K562 (cell line): ENCODE measurements around the gene MYG1. TPM values are rescaled to one million over a fixed set of nuclear protein-coding genes. Genes with fewer than 3 reads are reported as not detected.

Experiments used
- BRD4 ChIP-seq: fragments of 200-600 bp; sonication (generic); IDR thresholded peaks from 2 replicates; pipeline ENCODE4 v1.6.1; 2017; ENCODE audit warnings: inconsistent platforms
- CHCHD3 ChIP-seq: fragments of 250-450 bp; sonication (Bioruptor Pico); IDR thresholded peaks from 2 replicates; pipeline ENCODE4 v2.1.2; 2022; ENCODE audit warnings: mild to moderate bottlenecking
- ELF2 ChIP-seq: fragments of 250-450 bp; sonication (Bioruptor Pico); IDR thresholded peaks from 2 replicates; pipeline ENCODE4 v1.5.0; 2021; ENCODE audit warnings: mild to moderate bottlenecking
- ETS2 ChIP-seq: IDR thresholded peaks from 2 replicates; pipeline ENCODE4 v1.6.1; 2016; ENCODE audit warnings: borderline replicate concordance, missing genetic modification characterization, mild to moderate bottlenecking, moderate library complexity, missing compliant biosample characterization; ENCODE audit not compliant: poor library complexity, severe bottlenecking
- FOXP1 ChIP-seq: sonication (generic); formaldehyde crosslinking; IDR thresholded peaks from 2 replicates; pipeline ENCODE4 v1.8.0; 2022; ENCODE audit warnings: mild to moderate bottlenecking, missing genetic modification reagents
- MAFF ChIP-seq: IDR thresholded peaks from 2 replicates; pipeline ENCODE4 v1.6.1; 2012; ENCODE audit warnings: low read length, improper control_type of control experiment
- MED1 ChIP-seq: sonication (generic); formaldehyde crosslinking; IDR thresholded peaks from 2 replicates; pipeline ENCODE4 v1.8.1; 2023; ENCODE audit warnings: missing genetic modification reagents, borderline replicate concordance
- MTA2 ChIP-seq: fragments of 450-650 bp; IDR thresholded peaks from 2 replicates; pipeline ENCODE4 v1.6.1; 2016; ENCODE audit warnings: low read depth
- MTF1 ChIP-seq: fragments of 250-450 bp; sonication (Bioruptor Pico); IDR thresholded peaks from 2 replicates; pipeline ENCODE4 v1.9.0; 2021; ENCODE audit warnings: moderate library complexity, mild to moderate bottlenecking, inconsistent platforms, borderline replicate concordance
- RBM34 ChIP-seq: fragments of 200-400 bp; formaldehyde crosslinking; IDR thresholded peaks from 2 replicates; pipeline ENCODE4 v1.6.1; 2018; ENCODE audit warnings: low read length, borderline replicate concordance; ENCODE audit not compliant: insufficient read depth
- SNIP1 ChIP-seq: fragments of 450-650 bp; IDR thresholded peaks from 2 replicates; pipeline ENCODE4 v1.7.1; 2017; ENCODE audit warnings: low read depth, mild to moderate bottlenecking
- TCF3 ChIP-seq: sonication (generic); formaldehyde crosslinking; IDR thresholded peaks from 2 replicates; pipeline ENCODE4 v1.4.0; 2020; ENCODE audit warnings: mild to moderate bottlenecking, missing genetic modification reagents
- TRIM25 ChIP-seq: fragments of 450-650 bp; IDR thresholded peaks from 2 replicates; pipeline ENCODE4 v1.7.0; 2016; ENCODE audit warnings: borderline replicate concordance
- TRIM28 ChIP-seq: fragments of 450-650 bp; IDR thresholded peaks from 2 replicates; pipeline ENCODE4 v1.6.1; 2017
- UBTF ChIP-seq, 2 experiments: IDR thresholded peaks; 2 replicates each; pipeline ENCODE4 v1.6.1; 2012; ENCODE audit warnings: improper control_type of control experiment in 2 of 2, low read depth in 2 of 2, low read length in 2 of 2, borderline replicate concordance in 1 of 2
- ZBTB11 ChIP-seq, 3 experiments: fragments of 200-800 bp in 1 of 3; fragments of 250-450 bp in 1 of 3; fragments of 450-650 bp in 1 of 3; sonication (Bioruptor Pico) in 1 of 3; sonication (Bioruptor generic) in 1 of 3; formaldehyde crosslinking in 1 of 3; IDR thresholded peaks; 2 replicates each; pipeline versions ENCODE4 v1.6.1 to v1.8.0; 2016 to 2022; ENCODE audit warnings: mild to moderate bottlenecking in 2 of 3, missing genetic modification characterization in 2 of 3, missing compliant biosample characterization in 1 of 3, moderate library complexity in 1 of 3
- ZNF184 ChIP-seq: sonication (generic); formaldehyde crosslinking; IDR thresholded peaks from 2 replicates; pipeline ENCODE4 v1.5.0; 2020; ENCODE audit warnings: missing genetic modification reagents
- ZNF384 ChIP-seq: IDR thresholded peaks from 2 replicates; pipeline ENCODE4 v1.6.1; 2012; ENCODE audit warnings: low read depth, low read length, improper control_type of control experiment
- polyA plus RNA-seq, 8 experiments: library from polyadenylated mRNA; depleted of rRNA in 4 of 8; stranded (reverse) in 5 of 8; unstranded in 3 of 8; fragments of >200 nt; fragmentation: Nextera tagmentation in 2 of 8; fragmentation: Illumina TruSeq in 1 of 8; extraction: Ambion mirVana in 2 of 8; extraction: Trizol in 1 of 8; gene quantifications; 2 replicates each; pipeline versions ENCODE4 v1.2.1 to v1.2.3, GENCODE V29; 2011 to 2014; ENCODE audit warnings: inconsistent platforms in 1 of 8, missing spikeins in 1 of 8
- total RNA-seq, 7 experiments: library from RNA; depleted of rRNA in 6 of 7; stranded (reverse); fragments of >200 nt in 6 of 7; fragmentation: Illumina TruSeq in 2 of 7; extraction: Trizol in 2 of 7; gene quantifications; 2 replicates each; pipeline versions ENCODE4 v1.2.1 to v1.2.3, GENCODE V29; 2011 to 2021; ENCODE audit warnings: low replicate concordance in 1 of 7
- TF ChIP-seq, protein P1 (sequence below): fragments of 250-450 bp; sonication (Bioruptor Pico); IDR thresholded peaks from 2 replicates; pipeline ENCODE4 v1.5.0; 2020; ENCODE audit warnings: mild to moderate bottlenecking

The MYG1 gene
- total and polyA plus RNA-seq, 9 of the 15 experiments (the other 6 are each of a cell fraction or from before 2014, with no cell fraction given) = 0.45 to 5.6 (median 2.1) TPM

DNA sequence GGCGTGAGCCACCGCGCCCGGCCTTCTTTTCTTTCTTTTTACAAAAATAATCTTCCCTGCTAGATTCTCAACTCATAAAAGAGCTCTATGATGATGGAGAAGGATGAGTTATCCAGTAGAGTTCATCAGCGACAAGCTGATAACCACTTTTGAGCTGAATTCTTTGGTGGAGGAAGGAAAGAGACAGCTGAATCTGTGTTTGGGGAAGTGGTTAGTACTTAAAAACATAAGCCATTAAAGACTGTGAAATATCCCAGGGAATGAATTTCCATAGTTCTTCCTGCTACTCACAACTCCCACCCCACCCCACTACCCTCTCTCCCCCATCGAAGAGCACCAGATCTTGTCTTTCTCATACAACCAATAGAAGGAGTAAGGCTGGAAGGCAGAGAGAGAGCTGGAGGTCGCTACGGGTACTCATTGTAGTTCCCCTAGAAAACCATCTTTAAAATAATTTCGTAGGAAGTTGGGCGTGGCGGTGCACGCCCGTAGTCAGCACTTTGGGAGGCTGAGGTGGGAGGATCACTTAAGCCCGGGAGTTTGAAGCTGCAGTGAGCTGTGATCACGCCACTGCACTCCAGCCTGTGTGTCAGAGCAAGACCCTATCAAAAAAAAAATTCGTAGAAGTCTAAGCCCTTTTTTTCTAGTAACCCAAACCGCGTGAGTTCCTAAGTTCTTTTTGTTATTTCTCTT, 32.0 kb upstream of the MYG1 start (continued):
- TF ChIP-seq MED1 (CRISPR knock-in tag) (no peak), TCF3 (CRISPR knock-in tag) (no peak), BRD4 (no peak), ZBTB11 (CRISPR knock-in tag; IDR thresholded peaks at IDR 0.05) (no peak), ELF2 (CRISPR knock-in tag) (0 out of 2 replicates have a peak, but pooled peaks have one; percentile 19), ETS2 (tag) (no peak), MTA2 (peak; percentile 38; the same call in 1 of the 2 replicates), MTF1 (CRISPR knock-in tag) (no peak), TRIM25 (no peak), SNIP1 (no peak), MAFF (peak; percentile 33), TRIM28 (peak; percentile 40; the same call in 1 of the 2 replicates), ZNF184 (CRISPR knock-in tag) (no peak), UBTF (IDR thresholded peaks at IDR 0.05; ENCODE audit: borderline replicate concordance in 1 of 2, low read depth in 2 of 2, low read length in 2 of 2) (no peak), CHCHD3 (no peak), ZNF384 (peak; percentile 56; the same call in 1 of the 2 replicates), RBM34 (no peak), FOXP1 (no peak)
- TF ChIP-seq, protein P1, sequence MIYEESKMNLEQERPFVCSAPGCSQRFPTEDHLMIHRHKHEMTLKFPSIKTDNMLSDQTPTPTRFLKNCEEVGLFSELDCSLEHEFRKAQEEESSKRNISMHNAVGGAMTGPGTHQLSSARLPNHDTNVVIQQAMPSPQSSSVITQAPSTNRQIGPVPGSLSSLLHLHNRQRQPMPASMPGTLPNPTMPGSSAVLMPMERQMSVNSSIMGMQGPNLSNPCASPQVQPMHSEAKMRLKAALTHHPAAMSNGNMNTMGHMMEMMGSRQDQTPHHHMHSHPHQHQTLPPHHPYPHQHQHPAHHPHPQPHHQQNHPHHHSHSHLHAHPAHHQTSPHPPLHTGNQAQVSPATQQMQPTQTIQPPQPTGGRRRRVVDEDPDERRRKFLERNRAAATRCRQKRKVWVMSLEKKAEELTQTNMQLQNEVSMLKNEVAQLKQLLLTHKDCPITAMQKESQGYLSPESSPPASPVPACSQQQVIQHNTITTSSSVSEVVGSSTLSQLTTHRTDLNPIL = no peak
